NB4 (cell line): ENCODE results near the gene SPR.

ENCODE experiments used
- CTCF ChIP-seq: IDR thresholded peaks from one replicate; pipeline ENCODE4 v1.5.1; 2012; ENCODE audit warnings: low read depth, low read length
- MYC ChIP-seq: IDR thresholded peaks from 2 replicates; pipeline ENCODE4 v1.6.1; 2011; ENCODE audit warnings: low read depth, low read length
- POLR2A ChIP-seq: IDR thresholded peaks from 2 replicates; pipeline ENCODE4 v1.6.1; 2011; ENCODE audit warnings: mild to moderate bottlenecking; ENCODE audit not compliant: insufficient read length; ENCODE audit errors: extremely low read depth
- TF ChIP-seq, protein P1 (sequence below): IDR thresholded peaks from 2 replicates; pipeline ENCODE4 v1.6.1; 2011; ENCODE audit warnings: low read depth, low read length

DNA sequence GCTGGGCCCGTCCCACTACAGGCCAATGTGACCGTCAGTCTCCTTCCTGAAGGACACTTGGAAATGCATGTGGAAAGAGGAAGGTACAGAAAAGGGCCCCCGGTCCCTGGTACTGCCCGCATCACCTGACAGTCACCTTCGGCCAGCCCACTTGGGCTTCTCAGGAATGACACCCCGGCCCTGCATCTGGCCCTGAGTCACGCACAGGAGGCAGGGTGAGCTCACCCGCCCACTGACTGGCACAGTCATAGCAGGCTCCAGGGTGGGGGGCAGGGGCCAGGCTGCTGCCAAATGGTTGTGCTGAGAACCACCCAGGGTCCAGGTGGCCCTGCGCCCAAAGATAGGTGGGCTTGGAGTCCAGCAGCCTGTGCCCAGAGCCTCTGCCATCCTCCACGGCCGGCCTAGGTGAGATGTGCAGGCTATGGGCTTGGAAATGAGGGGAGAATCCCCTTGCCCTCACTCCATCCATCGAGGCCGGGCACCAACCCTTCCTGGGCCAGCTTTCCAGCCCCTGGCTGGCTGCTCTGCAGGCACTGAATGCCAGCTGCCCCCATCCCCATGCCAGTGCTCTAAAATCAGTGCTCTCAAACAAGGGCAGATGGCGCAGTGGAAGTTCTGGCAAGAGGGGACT, 44.2 kb downstream of the SPR start:
- no peak for TF ChIP-seq CTCF
- TF ChIP-seq POLR2A: no peak
- TF ChIP-seq, protein P1, sequence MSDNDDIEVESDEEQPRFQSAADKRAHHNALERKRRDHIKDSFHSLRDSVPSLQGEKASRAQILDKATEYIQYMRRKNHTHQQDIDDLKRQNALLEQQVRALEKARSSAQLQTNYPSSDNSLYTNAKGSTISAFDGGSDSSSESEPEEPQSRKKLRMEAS: no peak
- no peak for TF ChIP-seq MYC
